WERI-Rb-1 (cell line): ENCODE results near the gene B3GALNT1.

Experiments
- DNase-seq: peaks from one replicate; pipeline ENCODE4 v3.0.0-alpha.2; 2020
- H3K27ac ChIP-seq: fragments of 250-450 bp; sonication (Bioruptor Pico); 2 replicates; pipeline ENCODE4 v1.5.1; 2020; ENCODE audit warnings: mild to moderate bottlenecking, moderate library complexity
- H3K27me3 ChIP-seq: fragments of 250-450 bp; sonication (Bioruptor Pico); 2 replicates; pipeline ENCODE4 v1.5.1; 2021; ENCODE audit warnings: mild to moderate bottlenecking, low read depth, moderate library complexity; ENCODE audit not compliant: insufficient read depth, severe bottlenecking
- H3K36me3 ChIP-seq: fragments of 250-450 bp; sonication (Bioruptor Pico); 2 replicates; pipeline ENCODE4 v1.5.1; 2020; ENCODE audit warnings: mild to moderate bottlenecking, moderate library complexity
- H3K4me3 ChIP-seq: 2 replicates; pipeline ENCODE4 v1.5.1; 2011; ENCODE audit warnings: low read depth, mild to moderate bottlenecking, control low read depth, low read length
- H3K9me3 ChIP-seq: fragments of 250-450 bp; sonication (Bioruptor Pico); 2 replicates; pipeline ENCODE4 v1.5.1; 2021; ENCODE audit warnings: mild to moderate bottlenecking, moderate library complexity; ENCODE audit not compliant: severe bottlenecking
- CTCF ChIP-seq: IDR thresholded peaks from 2 replicates; pipeline ENCODE4 v1.5.1; 2011; ENCODE audit warnings: low read depth, mild to moderate bottlenecking, control low read depth, inconsistent platforms, low read length

Gene B3GALNT1

GRCh38 chr3:161104561-161105551, at the start of gene B3GALNT1:
Gene B3GALNT1 (minus strand): TSS chr3:161105349. CDS start chr3:161086754, 18,595 bp downstream.
- no peaks in the 10 kb centered on the region for H3K9me3 ChIP-seq
- peak; percentile 79 for DNase-seq
- H3K27ac ChIP-seq: peak within 1 kb of the TSS; percentile 60
- no peak for TF ChIP-seq CTCF
- peaks cover 20% of the 10 kb centered on the region for H3K36me3 ChIP-seq
- peak within 1 kb of the TSS; percentile 80 for H3K4me3 ChIP-seq
- no peaks in the 10 kb centered on the region for H3K27me3 ChIP-seq

DNA sequence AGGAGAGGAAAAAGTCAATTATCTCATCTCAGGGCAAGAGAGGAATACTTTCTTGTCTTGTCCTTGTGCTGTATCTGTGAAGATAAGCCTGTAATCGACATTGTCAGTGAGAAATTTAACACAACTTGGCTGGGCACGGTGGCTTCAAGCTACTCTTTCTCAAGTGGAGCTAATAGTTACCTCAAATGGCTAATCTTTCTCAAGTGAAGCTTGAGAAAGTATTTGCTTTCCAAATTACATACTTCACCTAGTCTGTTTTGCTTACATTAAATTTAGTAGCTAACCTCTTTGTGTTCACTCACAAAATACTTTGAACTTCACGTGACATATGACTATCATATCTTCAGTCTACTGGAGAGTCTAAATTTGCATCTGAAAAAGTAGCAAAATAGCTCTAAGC, 48.3 kb upstream of the B3GALNT1 start:
- no peak overlapping the region for H3K27ac ChIP-seq
- H3K27me3 ChIP-seq: no peaks in the 10 kb centered on the region
- no peaks in the 10 kb centered on the region for H3K9me3 ChIP-seq
- no peak overlapping the region for H3K4me3 ChIP-seq
- H3K36me3 ChIP-seq: no peaks in the 10 kb centered on the region
- TF ChIP-seq CTCF: no peak
- no peak for DNase-seq

GRCh38 chr3:161150001-161150525, 44.9 kb upstream of the B3GALNT1 start:
- H3K9me3 ChIP-seq: no peaks in the 10 kb centered on the region
- no peak for DNase-seq
- no peaks in the 10 kb centered on the region for H3K27me3 ChIP-seq
- no peaks in the 10 kb centered on the region for H3K36me3 ChIP-seq
- no peak overlapping the region for H3K27ac ChIP-seq
- no peak overlapping the region for H3K4me3 ChIP-seq
- no peak for TF ChIP-seq CTCF

DNA sequence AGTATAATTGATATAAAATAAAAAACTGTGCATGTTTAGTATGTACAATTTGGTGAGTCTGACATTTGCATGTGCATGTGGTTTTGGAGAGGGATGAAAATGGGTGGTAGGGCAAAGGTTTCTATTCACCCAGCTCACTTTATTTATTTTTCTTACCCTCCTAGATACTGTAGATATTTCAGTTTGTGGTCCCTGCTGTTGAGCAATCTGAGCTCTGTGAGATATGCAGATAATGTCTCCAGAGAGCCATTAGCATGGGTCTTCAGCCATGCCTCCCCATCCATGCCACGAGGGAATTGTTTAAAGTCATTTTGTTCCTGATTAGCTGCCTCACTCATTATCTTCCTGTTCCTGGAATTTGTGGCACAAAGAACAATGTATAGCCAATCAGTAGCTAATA, 44.4 kb upstream of the B3GALNT1 start:
- no peak for TF ChIP-seq CTCF
- H3K27me3 ChIP-seq: no peaks in the 10 kb centered on the region
- H3K4me3 ChIP-seq: no peak overlapping the region
- H3K9me3 ChIP-seq: no peaks in the 10 kb centered on the region
- no peaks in the 10 kb centered on the region for H3K36me3 ChIP-seq
- no peak overlapping the region for H3K27ac ChIP-seq
- DNase-seq: no peak

GRCh38 chr3:161148832-161149475, 43.8 kb upstream of the B3GALNT1 start:
- TF ChIP-seq CTCF: no peak
- no peaks in the 10 kb centered on the region for H3K9me3 ChIP-seq

More at GRCh38 chr3:161148832-161149475, 43.8 kb upstream of the B3GALNT1 start:
- H3K27ac ChIP-seq: no peak overlapping the region
- H3K36me3 ChIP-seq: no peaks in the 10 kb centered on the region
- H3K4me3 ChIP-seq: no peak overlapping the region
- no peaks in the 10 kb centered on the region for H3K27me3 ChIP-seq
- no peak for DNase-seq
